Keratinocyte (primary cell): ENCODE data around the gene TAGLN3.

Experiments used
- EZH2 ChIP-seq: IDR thresholded peaks from one replicate; pipeline ENCODE4 v1.6.1; 2012; ENCODE audit warnings: inconsistent platforms, mild to moderate bottlenecking, low read length, moderate library complexity
- TF ChIP-seq, protein P1 (sequence below), 3 experiments: IDR thresholded peaks in 1 of 3; conservative IDR thresholded peaks in 1 of 3; optimal IDR thresholded peaks in 1 of 3; 2 replicates in 2 of 3; 3 replicates in 1 of 3; pipeline versions ENCODE3 to v1.5.1; 2011; ENCODE audit warnings: low read length in 3 of 3, mild to moderate bottlenecking in 3 of 3, moderate library complexity in 2 of 3, control low read depth in 1 of 3, inconsistent platforms in 1 of 3; ENCODE audit not compliant: insufficient read depth in 2 of 3; ENCODE audit errors: extremely low read depth in 1 of 3

- TF ChIP-seq, protein P1, sequence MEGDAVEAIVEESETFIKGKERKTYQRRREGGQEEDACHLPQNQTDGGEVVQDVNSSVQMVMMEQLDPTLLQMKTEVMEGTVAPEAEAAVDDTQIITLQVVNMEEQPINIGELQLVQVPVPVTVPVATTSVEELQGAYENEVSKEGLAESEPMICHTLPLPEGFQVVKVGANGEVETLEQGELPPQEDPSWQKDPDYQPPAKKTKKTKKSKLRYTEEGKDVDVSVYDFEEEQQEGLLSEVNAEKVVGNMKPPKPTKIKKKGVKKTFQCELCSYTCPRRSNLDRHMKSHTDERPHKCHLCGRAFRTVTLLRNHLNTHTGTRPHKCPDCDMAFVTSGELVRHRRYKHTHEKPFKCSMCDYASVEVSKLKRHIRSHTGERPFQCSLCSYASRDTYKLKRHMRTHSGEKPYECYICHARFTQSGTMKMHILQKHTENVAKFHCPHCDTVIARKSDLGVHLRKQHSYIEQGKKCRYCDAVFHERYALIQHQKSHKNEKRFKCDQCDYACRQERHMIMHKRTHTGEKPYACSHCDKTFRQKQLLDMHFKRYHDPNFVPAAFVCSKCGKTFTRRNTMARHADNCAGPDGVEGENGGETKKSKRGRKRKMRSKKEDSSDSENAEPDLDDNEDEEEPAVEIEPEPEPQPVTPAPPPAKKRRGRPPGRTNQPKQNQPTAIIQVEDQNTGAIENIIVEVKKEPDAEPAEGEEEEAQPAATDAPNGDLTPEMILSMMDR (optimal IDR thresholded peaks at IDR 0.05 in 1 of 3, IDR thresholded peaks at IDR 0.05 in 1 of 3, conservative IDR thresholded peaks at IDR 0.05 in 1 of 3; ENCODE audit: extremely low read depth in 1 of 3, insufficient read depth in 2 of 3, low read length in 3 of 3): no peak
- TF ChIP-seq EZH2: no peak
Measured at GRCh38 chr3:111970376-111970775, 28.3 kb upstream of the TAGLN3 start.
